Gastrocnemius medialis (tissue), 4 donors: Measurements from ENCODE around the gene ATPAF1. TPM values are rescaled to one million over a fixed set of nuclear protein-coding genes. Genes with fewer than 3 reads are reported as not detected.

ENCODE experiments used
- total RNA-seq, 4 donors: library from RNA; depleted of rRNA; stranded (reverse); fragments of >200 nt; gene quantifications; one replicate each; pipeline versions ENCODE4 v1.1.0 to v1.2.3, GENCODE V29; 2016

ATPAF1 gene
- total RNA-seq, 4 donors from 2014 or later: 76.6 to 173 (median 135) TPM

Other genes with a start within 250 kb of the ATPAF1 start
- not detected for gene DMBX1, start 178.5 kb downstream of the ATPAF1 start, total RNA-seq
- gene KNCN, start 116.7 kb downstream of the ATPAF1 start, total RNA-seq: not detected
- 10 to 100 TPM; 23.7 to 63.5 (median 43.4) TPM for gene MKNK1, start 64.1 kb downstream of the ATPAF1 start, total RNA-seq
- 10 to 100 TPM; 11.3 to 26.5 (median 23.3) TPM for gene MOB3C, start 51.6 kb downstream of the ATPAF1 start, total RNA-seq
- not detected for gene TEX38, start 3.5 kb upstream of the ATPAF1 start, total RNA-seq
- 10 to 100 TPM; 59.5 to 70.2 (median 62.8) TPM for gene EFCAB14, start 50.8 kb upstream of the ATPAF1 start, total RNA-seq
- gene CYP4B1, start 130.7 kb upstream of the ATPAF1 start, total RNA-seq: 10 to 100 TPM; 57.3 to 97.4 (median 70.0) TPM